SK-N-DZ (cell line): ENCODE data around the gene TLN1.

ENCODE experiments used
- DNase-seq: peaks from one replicate; pipeline ENCODE4 v3.0.0-alpha.2; 2015; ENCODE audit warnings: low spot score

Gene TLN1

GRCh38 chr9:35729101-35729500, 2.9 kb downstream of the TLN1 start:
- DNase-seq, result no peak

GRCh38 chr9:35728041-35728971, 3.7 kb downstream of the TLN1 start:
- no peak for DNase-seq

GRCh38 chr9:35727676-35728040, 4.3 kb downstream of the TLN1 start:
- no peak for DNase-seq

GRCh38 chr9:35726931-35727330, 5.1 kb downstream of the TLN1 start:
- no peak for DNase-seq

GRCh38 chr9:35725362-35725761, 6.6 kb downstream of the TLN1 start:
- no peak for DNase-seq

- no peak for DNase-seq
Observed at GRCh38 chr9:35723908-35724307, 8.1 kb downstream of the TLN1 start.

GRCh38 chr9:35723426-35723825, 8.6 kb downstream of the TLN1 start:
- DNase-seq, result no peak

GRCh38 chr9:35719546-35719945, 12.4 kb downstream of the TLN1 start:
- DNase-seq, result no peak

- no peak for DNase-seq
Observed at GRCh38 chr9:35718721-35719511, 13.1 kb downstream of the TLN1 start.

GRCh38 chr9:35717132-35717870, 14.7 kb downstream of the TLN1 start:
- DNase-seq, result no peak

GRCh38 chr9:35716230-35716629, 15.8 kb downstream of the TLN1 start:
- no peak for DNase-seq

- no peak for DNase-seq
Observed at GRCh38 chr9:35714579-35715252, 17.3 kb downstream of the TLN1 start.

GRCh38 chr9:35714123-35714522, 17.9 kb downstream of the TLN1 start:
- DNase-seq, result no peak

GRCh38 chr9:35713578-35713977, 18.4 kb downstream of the TLN1 start:
- no peak for DNase-seq

GRCh38 chr9:35712762-35713400, 19.1 kb downstream of the TLN1 start:
- no peak for DNase-seq

- no peak for DNase-seq
Observed at GRCh38 chr9:35711501-35712428, 20.2 kb downstream of the TLN1 start.

GRCh38 chr9:35710818-35711500, 21.0 kb downstream of the TLN1 start:
- no peak for DNase-seq

- no peak for DNase-seq
Observed at GRCh38 chr9:35708146-35708545, 23.8 kb downstream of the TLN1 start.

GRCh38 chr9:35706951-35707350, 25.0 kb downstream of the TLN1 start:
- no peak for DNase-seq
